Measurements from ENCODE around the gene BLID.

Gene BLID

GRCh38 chr11:122068141-122068540 is 47.9 kb downstream of the BLID start:
- H3K27ac ChIP-seq, result no peak overlapping the region
- no peak for TF ChIP-seq CTCF (conservative IDR thresholded peaks at IDR 0.05)
